H1 (cell line): ENCODE results near the gene RPS6KL1. TPM values are rescaled to one million over a fixed set of nuclear protein-coding genes. Genes with fewer than 3 reads are reported as not detected.

Experiments
- CTCF ChIA-PET: fragments of 300-600 bp; sonication (Branson Sonifier 250); formaldehyde crosslinking; loops from one replicate; lab custom pipeline; 2021; ENCODE audit not compliant: partially characterized antibody; lab: Charles Lee
- POLR2A ChIA-PET: fragments of 300-600 bp; sonication (Branson Sonifier 250); formaldehyde crosslinking; loops from one replicate; lab custom pipeline; 2021; ENCODE audit warnings: inconsistent platforms; ENCODE audit not compliant: partially characterized antibody; lab: Charles Lee
- DNase-seq, 2 experiments: peaks; one replicate each; pipeline versions ENCODE4 v3.0.0 to v3.0.0-alpha.2; 2010 to 2022; ENCODE audit warnings: low spot score in 2 of 2, low read depth in 1 of 2, mixed read lengths in 1 of 2
- FAIRE-seq: peaks from 2 replicates; lab custom pipeline; 2011; peaks lifted over from hg19 to GRCh38; lab: Jason Lieb, UNC
- H2AFZ ChIP-seq: 2 replicates; pipeline ENCODE4 v1.8.1; 2012; ENCODE audit warnings: low read length, inconsistent platforms
- H2AK5ac ChIP-seq: 2 replicates; pipeline ENCODE4 v1.6.1; 2013; ENCODE audit warnings: low read depth, low read length
- H2BK120ac ChIP-seq: replicated peaks from 2 replicates; pipeline ENCODE3; 2013; ENCODE audit warnings: low read depth, low read length, inconsistent platforms
- H2BK12ac ChIP-seq: 2 replicates; pipeline ENCODE4 v1.6.1; 2013; ENCODE audit warnings: low read depth, low read length
- H2BK15ac ChIP-seq: 2 replicates; pipeline ENCODE4 v1.6.1; 2013; ENCODE audit warnings: low read length
- H2BK20ac ChIP-seq: 2 replicates; pipeline ENCODE4 v1.6.1; 2013; ENCODE audit warnings: low read length
- H2BK5ac ChIP-seq: 2 replicates; pipeline ENCODE4 v1.6.1; 2013; ENCODE audit warnings: low read depth, low read length
- H3K14ac ChIP-seq: 2 replicates; pipeline ENCODE4 v1.6.1; 2013; ENCODE audit warnings: inconsistent platforms; ENCODE audit not compliant: insufficient read length
- H3K18ac ChIP-seq: 2 replicates; pipeline ENCODE4 v1.6.1; 2013; ENCODE audit warnings: low read length; ENCODE audit errors: extremely low read depth
- H3K23ac ChIP-seq: 2 replicates; pipeline ENCODE4 v1.6.1; 2013; ENCODE audit warnings: inconsistent platforms; ENCODE audit not compliant: insufficient read length
- H3K23me2 ChIP-seq: 2 replicates; pipeline ENCODE4 v1.6.1; 2013; ENCODE audit warnings: low read depth, low read length
- H3K27ac ChIP-seq: 2 replicates; pipeline ENCODE4 v1.6.1; 2011; ENCODE audit warnings: low read depth, low read length, inconsistent platforms
- H3K27me3 ChIP-seq, 4 experiments: replicated peaks in 1 of 4; 1 replicate in 1 of 4; 2 replicates in 3 of 4; pipeline versions ENCODE4 v1.6.1 to v1.8.1; 2011 to 2013; ENCODE audit warnings: low read length in 3 of 4, mild to moderate bottlenecking in 3 of 4, inconsistent platforms in 2 of 4, mixed read lengths in 2 of 4, moderate library complexity in 1 of 4; ENCODE audit not compliant: control insufficient read depth in 3 of 4, insufficient read depth in 3 of 4; ENCODE audit errors: extremely low read depth in 1 of 4
- H3K36me3 ChIP-seq, 4 experiments: 2 replicates each; pipeline versions ENCODE4 v1.6.1 to v1.8.1; 2011 to 2013; ENCODE audit warnings: mild to moderate bottlenecking in 4 of 4, low read length in 3 of 4, moderate library complexity in 2 of 4, control low read depth in 1 of 4, inconsistent platforms in 1 of 4; ENCODE audit not compliant: insufficient read depth in 4 of 4, control insufficient read depth in 2 of 4
- H3K4ac ChIP-seq: replicated peaks from 2 replicates; pipeline ENCODE3; 2013; ENCODE audit warnings: low read length, low read depth, mixed read lengths, inconsistent platforms; ENCODE audit not compliant: insufficient read length
- H3K4me1 ChIP-seq, 4 experiments: replicated peaks in 1 of 4; 1 replicate in 1 of 4; 2 replicates in 3 of 4; pipeline versions ENCODE4 v1.6.1 to v1.8.1; 2011 to 2013; ENCODE audit warnings: low read length in 3 of 4, inconsistent platforms in 2 of 4, mixed read lengths in 1 of 4; ENCODE audit not compliant: insufficient read depth in 4 of 4, control insufficient read depth in 3 of 4
- H3K4me2 ChIP-seq, 2 experiments: 2 replicates each; pipeline versions ENCODE4 v1.6.1 to v1.8.1; 2011 to 2013; ENCODE audit warnings: low read depth in 2 of 2, low read length in 2 of 2, control low read depth in 1 of 2, inconsistent platforms in 1 of 2, mild to moderate bottlenecking in 1 of 2; ENCODE audit not compliant: insufficient read depth in 1 of 2
- H3K4me3 ChIP-seq, 4 experiments: fragments of 200-600, 300-600 bp in 1 of 4; sonication (generic), shearing (Covaris generic), sonication (Bioruptor Twin) in 1 of 4; 2 replicates each; pipeline versions ENCODE4 v1.5.1 to v1.8.1; 2011 to 2016; ENCODE audit warnings: low read length in 4 of 4, low read depth in 3 of 4, control low read depth in 2 of 4, inconsistent platforms in 2 of 4, mild to moderate bottlenecking in 2 of 4, mixed read lengths in 1 of 4, moderate library complexity in 1 of 4; ENCODE audit not compliant: insufficient read depth in 2 of 4; ENCODE audit errors: extremely low read depth in 1 of 4
- H3K56ac ChIP-seq: replicated peaks from 2 replicates; pipeline ENCODE3; 2013; ENCODE audit warnings: low read depth, mild to moderate bottlenecking, mixed read lengths, low read length, inconsistent platforms; ENCODE audit not compliant: insufficient read length
- H3K79me1 ChIP-seq: 2 replicates; pipeline ENCODE4 v1.6.1; 2013; ENCODE audit warnings: low read depth, low read length, control low read depth
- H3K79me2 ChIP-seq, 2 experiments: 2 replicates each; pipeline versions ENCODE4 v1.6.1 to v1.8.1; 2012 to 2013; ENCODE audit warnings: low read length in 2 of 2, mild to moderate bottlenecking in 2 of 2, inconsistent platforms in 1 of 2; ENCODE audit not compliant: insufficient read depth in 2 of 2, control insufficient read depth in 1 of 2
- H3K9ac ChIP-seq, 4 experiments: replicated peaks in 1 of 4; 1 replicate in 1 of 4; 2 replicates in 3 of 4; pipeline versions ENCODE4 v1.6.1 to v1.8.1; 2011 to 2013; ENCODE audit warnings: low read depth in 3 of 4, low read length in 3 of 4, control low read depth in 2 of 4, mild to moderate bottlenecking in 2 of 4, moderate library complexity in 2 of 4, inconsistent platforms in 1 of 4; ENCODE audit errors: extremely low read depth in 1 of 4
- H3K9me3 ChIP-seq, 2 experiments: 2 replicates each; pipeline versions ENCODE4 v1.6.1 to v1.8.1; 2012 to 2013; ENCODE audit warnings: mild to moderate bottlenecking in 2 of 2, moderate library complexity in 2 of 2, control low read depth in 1 of 2, inconsistent platforms in 1 of 2, low read depth in 1 of 2, low read length in 1 of 2, mixed read lengths in 1 of 2; ENCODE audit not compliant: insufficient read depth in 2 of 2
- H4K20me1 ChIP-seq, 2 experiments: replicated peaks in 1 of 2; 2 replicates each; pipeline versions ENCODE3 to v1.8.1; 2011 to 2013; ENCODE audit warnings: inconsistent platforms in 2 of 2, low read length in 2 of 2, mild to moderate bottlenecking in 1 of 2; ENCODE audit not compliant: insufficient read depth in 2 of 2, control insufficient read depth in 1 of 2
- H4K5ac ChIP-seq: 2 replicates; pipeline ENCODE4 v1.6.1; 2013; ENCODE audit warnings: low read length, low read depth, mixed read lengths, inconsistent platforms; ENCODE audit not compliant: insufficient read length
- H4K8ac ChIP-seq: 2 replicates; pipeline ENCODE4 v1.8.0; 2013; ENCODE audit warnings: mild to moderate bottlenecking, moderate library complexity, low read length, inconsistent platforms; ENCODE audit not compliant: insufficient read depth; ENCODE audit errors: extremely low read depth
- H4K91ac ChIP-seq: replicated peaks from 2 replicates; pipeline ENCODE3; 2013; ENCODE audit warnings: low read length, mixed read lengths, inconsistent platforms; ENCODE audit not compliant: insufficient read length
- HDAC2 ChIP-seq, 2 experiments: fragments of 300-600 bp in 1 of 2; sonication (generic) in 1 of 2; IDR thresholded peaks; 2 replicates each; pipeline ENCODE4 v1.6.1; 2011 to 2012; ENCODE audit warnings: low read depth in 2 of 2, low read length in 2 of 2, mild to moderate bottlenecking in 2 of 2, moderate library complexity in 2 of 2, borderline replicate concordance in 1 of 2, inconsistent platforms in 1 of 2
- NANOG ChIP-seq: IDR thresholded peaks from 2 replicates; pipeline ENCODE4 v1.6.1; 2011; ENCODE audit warnings: low read length, low read depth, mild to moderate bottlenecking, inconsistent platforms; ENCODE audit not compliant: insufficient read depth, poor library complexity, severe bottlenecking
- RBBP5 ChIP-seq: IDR thresholded peaks from 2 replicates; pipeline ENCODE4 v1.7.1; 2012; ENCODE audit warnings: low read depth, mild to moderate bottlenecking, inconsistent platforms, low read length, moderate library complexity, borderline replicate concordance
- WGBS, 2 experiments: shearing (Covaris generic) in 1 of 2; methylation state at CpG; one replicate each; pipeline versions ENCODE4 v1.1.6 to v1.1.7; 2013 to 2015; ENCODE audit warnings: low lambda C conversion rate in 2 of 2, mixed read lengths in 2 of 2, inconsistent platforms in 1 of 2, low coverage in 1 of 2, missing lambda C conversion rate in 1 of 2; ENCODE audit not compliant: insufficient replicate concordance in 2 of 2, insufficient coverage in 1 of 2, insufficient read length in 1 of 2; ENCODE audit errors: extremely low coverage in 1 of 2, missing lambda C conversion rate in 1 of 2; 5-methylcytosine and 5-hydroxymethylcytosine counted together
- polyA plus RNA-seq, 7 experiments: library from polyadenylated mRNA; depleted of rRNA in 3 of 7; stranded (reverse) in 5 of 7; unstranded in 2 of 7; fragments of >200 nt in 5 of 7; fragments of 200-250 nt in 2 of 7; gene quantifications; 1 replicate in 5 of 7; 2 replicates in 1 of 7; 4 replicates in 1 of 7; pipeline versions ENCODE4 v1.2.1 to v1.2.3, GENCODE V29; 2011 to 2013; ENCODE audit warnings: missing spikeins in 2 of 7, mixed read lengths in 2 of 7
- total RNA-seq: library from RNA; stranded (reverse); fragmentation: NEBNext Ultra II Directional; extraction: Animal tissue kit (Norgen Biotek cat#: 25700); gene quantifications from 2 replicates; pipeline ENCODE4 v1.2.1, GENCODE V29; 2021

Gene RPS6KL1
- total and polyA plus RNA-seq, 2 of the 8 experiments (the other 6 are each of a cell fraction or from before 2014, with no cell fraction given) = 9.8 to 13.8 TPM

DNA sequence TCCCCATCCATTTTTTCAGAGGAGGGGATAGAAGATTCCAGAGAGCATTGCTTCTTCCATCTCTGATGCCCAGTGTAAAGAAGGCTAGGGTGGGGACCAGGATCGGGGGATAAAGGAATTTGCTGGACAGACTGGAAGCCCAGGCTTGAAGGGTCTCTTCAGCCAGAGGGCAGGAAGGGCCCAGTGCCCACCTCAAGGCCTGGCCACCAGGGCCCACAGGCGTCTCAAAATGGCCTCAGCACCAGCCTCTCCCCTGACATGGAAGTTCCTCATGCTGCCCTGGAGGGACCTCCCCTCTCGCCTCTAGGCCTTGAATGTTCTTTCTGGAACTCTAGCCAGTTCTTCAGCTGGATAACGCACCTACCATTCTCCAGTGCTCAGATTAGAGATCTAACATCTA lies 2.8 kb downstream of the RPS6KL1 start:
- H3K27me3 ChIP-seq = 0 out of 7 replicates have a peak, but pooled peaks cover 0 to 2% (median 0%) of the 10 kb centered on the region in 4 experiments
- H3K79me1 ChIP-seq = no peaks in the 10 kb centered on the region
- no peak overlapping the region; the same call in 1 of the 2 replicates for H4K8ac ChIP-seq
- no peak overlapping the region for H3K18ac ChIP-seq
- H2BK20ac ChIP-seq = no peak overlapping the region
- no peaks in the 10 kb centered on the region; a peak in 1 of 7 replicates for H3K4me1 ChIP-seq
- no peak for FAIRE-seq
- H3K36me3 ChIP-seq = peaks cover 0 to 3% (median 0%) of the 10 kb centered on the region in 4 experiments; a peak in 3 of 8 replicates
- H2AFZ ChIP-seq = no peak overlapping the region
- TF ChIP-seq HDAC2 (IDR thresholded peaks at IDR 0.05; ENCODE audit: borderline replicate concordance in 1 of 2, low read depth in 2 of 2, low read length in 2 of 2) (no peak), NANOG (no peak), RBBP5 (no peak)
- no peak overlapping the region for H3K14ac ChIP-seq
- CTCF ChIA-PET = interaction anchor here (3.3 to 4.3 kb wide), 4 partner anchors 9 to 169 kb away, joined by 15 to 36 read pairs (median 22); no protein-coding TSS in a partner anchor
- 84% methylated on average over 4 of the region's 4 CpGs; no CpG with 5 or more reads in 1 of the 2 experiments for WGBS, 2 experiments
- H3K9me3 ChIP-seq = no peaks in the 10 kb centered on the region
- H3K4me3 ChIP-seq = no peak overlapping the region
- H4K5ac ChIP-seq = no peak overlapping the region
- no peak overlapping the region for H3K4me2 ChIP-seq
- no peaks in the 10 kb centered on the region for H3K79me2 ChIP-seq
- H3K23ac ChIP-seq = no peak overlapping the region
- no peak overlapping the region for H2BK5ac ChIP-seq
- H3K23me2 ChIP-seq = peaks cover 2% of the 10 kb centered on the region; the same call in 1 of the 2 replicates
- H3K9ac ChIP-seq = no peak overlapping the region
- H2BK15ac ChIP-seq = no peak overlapping the region
- DNase-seq = no peak
- H3K56ac ChIP-seq = no peak overlapping the region
- H2AK5ac ChIP-seq = no peak overlapping the region
- POLR2A ChIA-PET = interaction anchor here (0.8 to 3.6 kb wide), 3 partner anchors 9 to 14 kb away, joined by 3 to 16 read pairs (median 3); no protein-coding TSS in a partner anchor
- no peak overlapping the region for H2BK120ac ChIP-seq
- no peaks in the 10 kb centered on the region for H4K20me1 ChIP-seq
- no peak overlapping the region for H2BK12ac ChIP-seq
- H4K91ac ChIP-seq = no peak overlapping the region
- no peak overlapping the region for H3K4ac ChIP-seq
- no peak overlapping the region for H3K27ac ChIP-seq
